Smooth muscle cell (in vitro differentiated cells): ENCODE results near the gene NUP210. TPM values are rescaled to one million over a fixed set of nuclear protein-coding genes. Genes with fewer than 3 reads are reported as not detected.

Experiments used
- DNase-seq: peaks from one replicate; lab custom pipeline; 2025; ENCODE audit not compliant: unreplicated experiment; lab: John Stamatoyannopoulos, UW
- H2AFZ ChIP-seq: fragments of 200-600 bp; sonication (generic); 2 replicates; pipeline ENCODE4 v1.6.0; 2016; ENCODE audit warnings: antibody characterized with exemption, low read depth, mild to moderate bottlenecking
- H3F3A ChIP-seq: fragments of 200-600 bp; sonication (generic); 2 replicates; pipeline ENCODE4 v1.6.0; 2017; ENCODE audit warnings: antibody characterized with exemption, low read depth
- H3K27ac ChIP-seq: fragments of 200-600 bp; sonication (generic); 2 replicates; pipeline ENCODE4 v1.5.1; 2016; ENCODE audit warnings: low read depth, mild to moderate bottlenecking
- H3K27me3 ChIP-seq: fragments of 200-600 bp; sonication (generic); 2 replicates; pipeline ENCODE4 v1.6.1; 2016; ENCODE audit warnings: low read depth, mild to moderate bottlenecking
- H3K36me3 ChIP-seq: fragments of 200-600 bp; sonication (generic); 2 replicates; pipeline ENCODE4 v1.5.1; 2016; ENCODE audit warnings: low read depth
- H3K4me1 ChIP-seq: fragments of 200-600 bp; sonication (generic); 2 replicates; pipeline ENCODE4 v1.5.1; 2016; ENCODE audit warnings: low read depth
- H3K4me2 ChIP-seq: fragments of 200-600 bp; sonication (generic); 2 replicates; pipeline ENCODE4 v1.6.0; 2016; ENCODE audit warnings: mild to moderate bottlenecking
- H3K4me3 ChIP-seq: fragments of 200-600 bp; sonication (generic); 2 replicates; pipeline ENCODE4 v1.5.1; 2016; ENCODE audit warnings: mild to moderate bottlenecking
- H3K79me2 ChIP-seq: fragments of 200-600 bp; sonication (generic); 2 replicates; pipeline ENCODE4 v1.6.0; 2016; ENCODE audit warnings: low read depth, mild to moderate bottlenecking
- H3K9ac ChIP-seq: fragments of 200-600 bp; sonication (generic); 2 replicates; pipeline ENCODE4 v1.6.0; 2016; ENCODE audit warnings: low read depth
- H3K9me3 ChIP-seq: fragments of 200-600 bp; sonication (generic); replicated peaks from 2 replicates; pipeline ENCODE4 v1.5.1; 2016; ENCODE audit warnings: low read depth
- H4K20me1 ChIP-seq: fragments of 200-600 bp; sonication (generic); 2 replicates; pipeline ENCODE4 v1.6.0; 2016; ENCODE audit warnings: low read depth
- CTCF ChIP-seq: fragments of 200-600 bp; sonication (generic); IDR thresholded peaks from 2 replicates; pipeline ENCODE4 v1.5.1; 2017; ENCODE audit warnings: borderline replicate concordance, mild to moderate bottlenecking, antibody characterized with exemption; ENCODE audit not compliant: insufficient read depth, poor library complexity, severe bottlenecking
- WGBS: methylation state at CpG from one replicate; pipeline ENCODE4 v1.1.7; 2016; ENCODE audit warnings: low lambda C conversion rate; 5-methylcytosine and 5-hydroxymethylcytosine counted together
- polyA plus RNA-seq: library from polyadenylated mRNA; unstranded; fragments of >200 nt; fragmentation: Nextera tagmentation; extraction: Ambion mirVana; gene quantifications from 2 replicates; pipeline ENCODE4 v1.2.1, GENCODE V29; 2016
- total RNA-seq: library from RNA; depleted of rRNA; stranded (reverse); fragments of >200 nt; gene quantifications from 2 replicates; pipeline ENCODE4 v1.2.3, GENCODE V29; 2014

The NUP210 gene
- total and polyA plus RNA-seq, 2 experiments from 2014 or later, result 0.35 to 1.5 TPM

GRCh38 chr3:13274125-13274524 lies 146.0 kb downstream of the NUP210 start:
- no peak for DNase-seq
- Histone ChIP-seq H3K4me1 (peaks cover 8% of the 10 kb centered on the region), H3K79me2 (no peaks in the 10 kb centered on the region), H4K20me1 (no peaks in the 10 kb centered on the region), H3K4me2 (no peak overlapping the region), H3K9ac (no peak overlapping the region), H3K9me3 (peaks cover 2% of the 10 kb centered on the region), H3K4me3 (no peak overlapping the region), H3K36me3 (no peaks in the 10 kb centered on the region), H2AFZ (no peak overlapping the region), H3F3A (no peaks in the 10 kb centered on the region), H3K27me3 (no peaks in the 10 kb centered on the region), H3K27ac (no peak overlapping the region)
- TF ChIP-seq CTCF, result no peak
- WGBS, result 84% methylated on average over 13 of the region's 13 CpGs

GRCh38 chr3:13273604-13274105 lies 146.5 kb downstream of the NUP210 start:
- Histone ChIP-seq H3F3A (no peaks in the 10 kb centered on the region), H3K4me3 (no peak overlapping the region), H3K4me2 (no peak overlapping the region), H4K20me1 (no peaks in the 10 kb centered on the region), H3K27ac (no peak overlapping the region), H3K4me1 (peaks cover 8% of the 10 kb centered on the region), H3K79me2 (no peaks in the 10 kb centered on the region), H2AFZ (no peak overlapping the region), H3K36me3 (no peaks in the 10 kb centered on the region), H3K9ac (no peak overlapping the region), H3K27me3 (no peaks in the 10 kb centered on the region), H3K9me3 (peaks cover 2% of the 10 kb centered on the region)
- no peak for TF ChIP-seq CTCF
- WGBS, result 98% methylated on average over 6 of the region's 6 CpGs
- DNase-seq, result no peak

GRCh38 chr3:13272831-13273603 lies 147.1 kb downstream of the NUP210 start:
- Histone ChIP-seq H3K9me3 (peaks cover 2% of the 10 kb centered on the region), H3K27ac (no peak overlapping the region), H3K27me3 (no peaks in the 10 kb centered on the region), H3F3A (no peaks in the 10 kb centered on the region), H3K4me1 (peaks cover 8% of the 10 kb centered on the region), H3K4me3 (no peak overlapping the region), H3K9ac (no peak overlapping the region), H2AFZ (no peak overlapping the region), H4K20me1 (no peaks in the 10 kb centered on the region), H3K36me3 (no peaks in the 10 kb centered on the region), H3K4me2 (no peak overlapping the region), H3K79me2 (no peaks in the 10 kb centered on the region)
- WGBS, result 85% methylated on average over 9 of the region's 10 CpGs
- TF ChIP-seq CTCF, result no peak
- DNase-seq, result no peak
